SK-N-SH treated with all-trans-retinoic acid at 6 μM for 48 hours (cell line): ENCODE results near the gene KNCN.

Source experiments
- ATAC-seq: fragments of 200-7000 bp; cut with Tn5 transposase; 3 replicates; pipeline ENCODE4 v1.9.1; 2020; ENCODE audit warnings: mild to moderate bottlenecking, moderate library complexity
- ARNTL ChIP-seq: fragments of 450-650 bp; formaldehyde crosslinking; IDR thresholded peaks from 2 replicates; pipeline ENCODE4 v1.5.0; 2020; ENCODE audit warnings: low read depth, mild to moderate bottlenecking, moderate library complexity, borderline replicate concordance
- BACH2 ChIP-seq: fragments of 250-450 bp; sonication (Bioruptor Pico); IDR thresholded peaks from 2 replicates; pipeline ENCODE4 v1.9.0; 2021; ENCODE audit warnings: mild to moderate bottlenecking, borderline replicate concordance
- CSDC2 ChIP-seq: fragments of 250-450 bp; sonication (Bioruptor Pico); IDR thresholded peaks from 2 replicates; pipeline ENCODE4 v1.5.0; 2020; ENCODE audit warnings: mild to moderate bottlenecking, moderate library complexity
- ESRRG ChIP-seq: fragments of 250-450 bp; sonication (Bioruptor Pico); IDR thresholded peaks from 2 replicates; pipeline ENCODE4 v1.6.1; 2021; ENCODE audit warnings: mild to moderate bottlenecking
- GLIS3 ChIP-seq: fragments of 250-450 bp; sonication (Bioruptor Pico); IDR thresholded peaks from 2 replicates; pipeline ENCODE4 v1.5.0; 2020; ENCODE audit warnings: mild to moderate bottlenecking, moderate library complexity
- ISL1 ChIP-seq: fragments of 250-450 bp; sonication (Bioruptor Pico); IDR thresholded peaks from 2 replicates; pipeline ENCODE4 v2.1.2; 2022; ENCODE audit warnings: mild to moderate bottlenecking, moderate library complexity
- OSR1 ChIP-seq: fragments of 250-450 bp; sonication (Bioruptor Pico); IDR thresholded peaks from 2 replicates; pipeline ENCODE4 v1.8.0; 2022; ENCODE audit warnings: moderate library complexity, mild to moderate bottlenecking, inconsistent platforms
- PPARA ChIP-seq: fragments of 250-450 bp; sonication (Bioruptor Pico); IDR thresholded peaks from 2 replicates; pipeline ENCODE4 v1.5.0; 2020; ENCODE audit warnings: mild to moderate bottlenecking, borderline replicate concordance
- RARB ChIP-seq: fragments of 250-450 bp; sonication (Bioruptor Pico); IDR thresholded peaks from 2 replicates; pipeline ENCODE4 v1.8.0; 2021; ENCODE audit warnings: mild to moderate bottlenecking, moderate library complexity
- SNAI2 ChIP-seq: fragments of 250-450 bp; sonication (Bioruptor Pico); IDR thresholded peaks from 2 replicates; pipeline ENCODE4 v1.5.0; 2020; ENCODE audit warnings: mild to moderate bottlenecking, moderate library complexity
- TCF4 ChIP-seq: fragments of 250-450 bp; sonication (Bioruptor Pico); IDR thresholded peaks from 2 replicates; pipeline ENCODE4 v1.8.0; 2021; ENCODE audit warnings: mild to moderate bottlenecking, moderate library complexity, borderline replicate concordance
- TOX ChIP-seq: fragments of 250-450 bp; sonication (Bioruptor Pico); IDR thresholded peaks from 2 replicates; pipeline ENCODE4 v1.8.0; 2021; ENCODE audit warnings: mild to moderate bottlenecking, moderate library complexity, borderline replicate concordance
- ZC3H10 ChIP-seq: fragments of 250-450 bp; sonication (Bioruptor Pico); IDR thresholded peaks from 2 replicates; pipeline ENCODE4 v1.5.1; 2021; ENCODE audit warnings: mild to moderate bottlenecking, moderate library complexity
- ZFP3 ChIP-seq: fragments of 250-450 bp; sonication (Bioruptor Pico); IDR thresholded peaks from 2 replicates; pipeline ENCODE4 v1.5.0; 2020; ENCODE audit warnings: mild to moderate bottlenecking, moderate library complexity
- ZFP30 ChIP-seq: fragments of 450-650 bp; formaldehyde crosslinking; IDR thresholded peaks from 2 replicates; pipeline ENCODE4 v1.5.0; 2022; ENCODE audit warnings: mild to moderate bottlenecking, moderate library complexity
- ZNF565 ChIP-seq: fragments of 450-650 bp; formaldehyde crosslinking; conservative IDR thresholded peaks from 2 replicates; pipeline ENCODE4 v1.5.0; 2020; ENCODE audit warnings: low read depth, mild to moderate bottlenecking, moderate library complexity
- ZNF70 ChIP-seq: fragments of 450-650 bp; formaldehyde crosslinking; IDR thresholded peaks from 2 replicates; pipeline ENCODE4 v1.5.0; 2020; ENCODE audit warnings: mild to moderate bottlenecking, moderate library complexity
- ZNF8 ChIP-seq: fragments of 450-650 bp; formaldehyde crosslinking; IDR thresholded peaks from 2 replicates; pipeline ENCODE4 v1.5.0; 2020; ENCODE audit warnings: mild to moderate bottlenecking, moderate library complexity
- TF ChIP-seq, protein P1 (sequence below): fragments of 250-450 bp; sonication (Bioruptor Pico); IDR thresholded peaks from 2 replicates; pipeline ENCODE4 v1.5.1; 2021; ENCODE audit warnings: mild to moderate bottlenecking, moderate library complexity
- TF ChIP-seq, protein P2 (sequence below): fragments of 250-450 bp; sonication (Bioruptor Pico); IDR thresholded peaks from 2 replicates; pipeline ENCODE4 v1.5.0; 2020; ENCODE audit warnings: mild to moderate bottlenecking, moderate library complexity
- TF ChIP-seq, protein P3 (sequence below): fragments of 250-450 bp; sonication (Bioruptor Pico); IDR thresholded peaks from 2 replicates; pipeline ENCODE4 v1.5.1; 2020; ENCODE audit warnings: low read depth, mild to moderate bottlenecking, moderate library complexity
- TF ChIP-seq, protein P4 (sequence below): fragments of 250-450 bp; sonication (Bioruptor Pico); IDR thresholded peaks from 2 replicates; pipeline ENCODE4 v1.8.0; 2021; ENCODE audit warnings: low read depth, mild to moderate bottlenecking, moderate library complexity, borderline replicate concordance
- TF ChIP-seq, protein P5 (sequence below): fragments of 250-450 bp; sonication (Bioruptor Pico); IDR thresholded peaks from 2 replicates; pipeline ENCODE4 v1.8.0; 2020; ENCODE audit warnings: mild to moderate bottlenecking, moderate library complexity, borderline replicate concordance

KNCN gene

DNA sequence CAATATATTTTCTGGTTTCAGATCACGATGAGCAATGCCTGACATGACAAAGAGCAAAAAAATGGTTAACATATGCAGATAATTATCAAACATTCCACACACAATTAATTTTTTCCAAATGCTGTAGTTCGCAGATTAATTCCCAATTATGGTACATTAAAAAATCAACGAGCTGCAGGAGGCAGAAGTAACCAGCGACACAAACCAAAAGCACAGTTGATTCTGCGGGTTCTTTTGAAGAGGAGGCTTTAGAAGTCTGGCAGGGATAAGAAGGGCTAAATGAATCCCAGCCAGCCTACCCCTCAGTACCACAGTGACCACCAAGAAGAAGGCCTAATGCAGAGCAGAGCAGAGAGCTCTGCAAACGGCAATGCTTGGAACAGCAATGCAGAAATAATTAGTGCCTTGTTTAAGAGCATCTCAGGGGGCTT, 17.0 kb upstream of the KNCN start:
- ATAC-seq = no peak; the same call in 2 of the 3 replicates
- TF ChIP-seq, protein P1, sequence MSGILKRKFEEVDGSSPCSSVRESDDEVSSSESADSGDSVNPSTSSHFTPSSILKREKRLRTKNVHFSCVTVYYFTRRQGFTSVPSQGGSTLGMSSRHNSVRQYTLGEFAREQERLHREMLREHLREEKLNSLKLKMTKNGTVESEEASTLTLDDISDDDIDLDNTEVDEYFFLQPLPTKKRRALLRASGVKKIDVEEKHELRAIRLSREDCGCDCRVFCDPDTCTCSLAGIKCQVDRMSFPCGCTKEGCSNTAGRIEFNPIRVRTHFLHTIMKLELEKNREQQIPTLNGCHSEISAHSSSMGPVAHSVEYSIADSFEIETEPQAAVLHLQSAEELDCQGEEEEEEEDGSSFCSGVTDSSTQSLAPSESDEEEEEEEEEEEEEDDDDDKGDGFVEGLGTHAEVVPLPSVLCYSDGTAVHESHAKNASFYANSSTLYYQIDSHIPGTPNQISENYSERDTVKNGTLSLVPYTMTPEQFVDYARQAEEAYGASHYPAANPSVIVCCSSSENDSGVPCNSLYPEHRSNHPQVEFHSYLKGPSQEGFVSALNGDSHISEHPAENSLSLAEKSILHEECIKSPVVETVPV = no peak
- TF ChIP-seq OSR1 (CRISPR knock-in tag) = no peak
- no peak for TF ChIP-seq ZNF8 (CRISPR knock-in tag)
- 0 out of 2 replicates have a peak, but pooled peaks have one; percentile 17 for TF ChIP-seq TCF4 (CRISPR knock-in tag)
- TF ChIP-seq ZFP30 (CRISPR knock-in tag) = no peak
- TF ChIP-seq ZNF565 = no peak

DNA sequence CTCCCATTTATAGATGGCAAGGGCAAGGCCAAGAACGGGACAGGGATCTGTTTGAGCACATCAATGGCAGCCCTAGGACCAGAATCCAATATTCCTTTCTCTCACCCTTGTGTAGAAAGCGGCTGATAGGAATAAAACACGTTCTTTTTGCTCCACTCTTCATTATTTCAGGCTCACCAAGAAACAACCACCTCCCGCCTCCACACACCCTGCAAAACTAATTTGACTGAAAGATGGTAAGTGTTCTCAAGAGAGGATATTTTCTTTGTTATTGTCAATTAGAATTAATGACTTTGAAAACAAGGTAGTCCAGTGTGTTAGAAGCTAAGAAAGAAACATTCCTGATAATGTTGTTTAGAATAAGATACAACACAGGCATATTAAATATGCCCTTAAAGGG, 11.9 kb upstream of the KNCN start:
- TF ChIP-seq PPARA (no peak), ESRRG (CRISPR knock-in tag) (no peak), OSR1 (CRISPR knock-in tag) (no peak), ISL1 (CRISPR knock-in tag) (no peak), TOX (CRISPR knock-in tag) (no peak), TCF4 (CRISPR knock-in tag) (no peak), GLIS3 (no peak)
- ATAC-seq = no peak

DNA sequence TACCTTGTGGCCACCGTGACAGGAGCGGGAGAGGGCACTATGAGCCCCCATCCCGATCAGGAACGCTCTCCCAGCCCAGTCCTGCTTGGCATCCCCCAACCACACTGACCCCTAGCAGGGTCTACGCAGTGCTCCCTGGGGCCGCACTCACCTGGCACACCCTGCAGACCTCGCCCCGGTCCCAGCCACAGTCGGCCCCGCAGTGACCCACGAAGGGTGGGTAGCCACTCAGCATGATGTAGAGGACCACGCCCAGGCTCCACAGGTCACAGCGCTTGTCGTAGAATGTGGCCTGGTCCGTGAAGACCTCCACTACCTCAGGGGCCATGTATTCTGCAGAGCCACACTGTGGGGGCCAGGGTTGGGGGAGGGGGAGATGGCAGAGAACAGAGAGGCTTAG, 11.1 kb upstream of the KNCN start:
- TF ChIP-seq, protein P2, sequence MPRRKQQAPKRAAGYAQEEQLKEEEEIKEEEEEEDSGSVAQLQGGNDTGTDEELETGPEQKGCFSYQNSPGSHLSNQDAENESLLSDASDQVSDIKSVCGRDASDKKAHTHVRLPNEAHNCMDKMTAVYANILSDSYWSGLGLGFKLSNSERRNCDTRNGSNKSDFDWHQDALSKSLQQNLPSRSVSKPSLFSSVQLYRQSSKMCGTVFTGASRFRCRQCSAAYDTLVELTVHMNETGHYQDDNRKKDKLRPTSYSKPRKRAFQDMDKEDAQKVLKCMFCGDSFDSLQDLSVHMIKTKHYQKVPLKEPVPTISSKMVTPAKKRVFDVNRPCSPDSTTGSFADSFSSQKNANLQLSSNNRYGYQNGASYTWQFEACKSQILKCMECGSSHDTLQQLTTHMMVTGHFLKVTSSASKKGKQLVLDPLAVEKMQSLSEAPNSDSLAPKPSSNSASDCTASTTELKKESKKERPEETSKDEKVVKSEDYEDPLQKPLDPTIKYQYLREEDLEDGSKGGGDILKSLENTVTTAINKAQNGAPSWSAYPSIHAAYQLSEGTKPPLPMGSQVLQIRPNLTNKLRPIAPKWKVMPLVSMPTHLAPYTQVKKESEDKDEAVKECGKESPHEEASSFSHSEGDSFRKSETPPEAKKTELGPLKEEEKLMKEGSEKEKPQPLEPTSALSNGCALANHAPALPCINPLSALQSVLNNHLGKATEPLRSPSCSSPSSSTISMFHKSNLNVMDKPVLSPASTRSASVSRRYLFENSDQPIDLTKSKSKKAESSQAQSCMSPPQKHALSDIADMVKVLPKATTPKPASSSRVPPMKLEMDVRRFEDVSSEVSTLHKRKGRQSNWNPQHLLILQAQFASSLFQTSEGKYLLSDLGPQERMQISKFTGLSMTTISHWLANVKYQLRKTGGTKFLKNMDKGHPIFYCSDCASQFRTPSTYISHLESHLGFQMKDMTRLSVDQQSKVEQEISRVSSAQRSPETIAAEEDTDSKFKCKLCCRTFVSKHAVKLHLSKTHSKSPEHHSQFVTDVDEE (CRISPR knock-in tag) = no peak
- no peak for TF ChIP-seq RARB
- no peak for TF ChIP-seq ZNF565
- no peak for TF ChIP-seq ZC3H10
- no peak for TF ChIP-seq ZNF8 (CRISPR knock-in tag)
- TF ChIP-seq, protein P3, sequence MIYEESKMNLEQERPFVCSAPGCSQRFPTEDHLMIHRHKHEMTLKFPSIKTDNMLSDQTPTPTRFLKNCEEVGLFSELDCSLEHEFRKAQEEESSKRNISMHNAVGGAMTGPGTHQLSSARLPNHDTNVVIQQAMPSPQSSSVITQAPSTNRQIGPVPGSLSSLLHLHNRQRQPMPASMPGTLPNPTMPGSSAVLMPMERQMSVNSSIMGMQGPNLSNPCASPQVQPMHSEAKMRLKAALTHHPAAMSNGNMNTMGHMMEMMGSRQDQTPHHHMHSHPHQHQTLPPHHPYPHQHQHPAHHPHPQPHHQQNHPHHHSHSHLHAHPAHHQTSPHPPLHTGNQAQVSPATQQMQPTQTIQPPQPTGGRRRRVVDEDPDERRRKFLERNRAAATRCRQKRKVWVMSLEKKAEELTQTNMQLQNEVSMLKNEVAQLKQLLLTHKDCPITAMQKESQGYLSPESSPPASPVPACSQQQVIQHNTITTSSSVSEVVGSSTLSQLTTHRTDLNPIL (CRISPR knock-in tag) = no peak
- no peak for TF ChIP-seq SNAI2 (CRISPR knock-in tag)
- TF ChIP-seq PPARA = no peak
- ATAC-seq = no peak

DNA sequence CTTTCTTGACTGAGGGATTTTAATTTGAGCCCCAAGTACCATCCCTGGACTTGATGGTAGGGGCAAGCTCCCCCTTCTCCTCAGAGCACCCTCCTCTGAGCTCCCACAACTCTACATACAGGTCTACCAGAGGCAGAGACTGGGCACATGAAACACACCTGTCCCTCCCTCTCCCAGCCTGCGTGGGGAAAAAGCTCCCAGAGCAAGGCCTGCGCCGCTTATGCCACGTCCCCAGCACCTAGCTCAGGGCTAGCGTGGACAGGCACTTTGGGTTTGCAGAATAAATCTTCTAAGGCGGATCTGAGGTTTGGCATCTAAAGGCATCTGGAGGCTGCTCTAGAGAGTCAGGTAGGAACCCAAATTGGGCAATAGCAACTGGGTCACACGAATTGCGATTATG, 7.5 kb upstream of the KNCN start:
- TF ChIP-seq TCF4 (CRISPR knock-in tag) (no peak), PPARA (no peak)
- no peak for ATAC-seq

DNA sequence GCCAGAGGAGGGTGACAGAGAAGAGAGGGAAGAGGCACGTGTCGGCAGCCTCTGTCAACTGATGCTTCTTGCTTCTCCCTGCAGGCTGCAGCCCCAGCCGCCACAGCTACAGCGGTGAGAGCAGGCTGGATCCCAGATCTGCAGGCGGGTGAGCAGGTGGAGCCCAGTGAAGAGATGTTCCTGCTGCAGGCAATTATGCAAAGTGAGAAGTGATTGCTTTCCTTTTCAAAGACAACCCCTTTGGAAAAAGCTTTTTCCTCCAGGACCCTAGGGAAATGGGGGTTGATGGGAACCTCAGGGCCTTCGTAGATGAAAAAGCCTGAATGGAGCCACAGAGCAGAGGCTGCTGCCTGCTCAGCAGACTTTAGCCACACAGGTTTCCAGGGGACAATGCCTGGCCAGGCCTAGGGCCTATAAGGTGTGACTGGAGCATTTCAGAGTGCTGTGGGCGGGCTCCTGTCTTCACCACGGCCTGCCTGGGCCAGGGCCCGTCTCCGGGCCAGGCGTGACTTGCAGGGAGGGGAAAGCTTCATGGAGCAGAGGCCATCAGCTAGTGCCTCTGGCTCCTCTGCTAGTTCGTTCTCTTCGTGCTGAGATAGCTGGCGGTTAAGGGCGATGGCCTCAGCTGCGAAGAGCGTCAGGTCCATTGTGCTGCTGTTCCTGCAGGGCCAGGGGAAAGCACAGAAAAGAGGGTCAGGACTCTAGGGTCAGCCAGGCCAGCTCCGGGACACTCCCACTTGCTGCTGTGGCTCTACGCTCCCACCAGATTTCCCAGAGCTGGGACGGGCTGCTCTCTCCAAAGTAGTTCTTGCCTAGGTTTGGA, 6.9 kb upstream of the KNCN start:
- no peak for ATAC-seq
- TF ChIP-seq, protein P4, sequence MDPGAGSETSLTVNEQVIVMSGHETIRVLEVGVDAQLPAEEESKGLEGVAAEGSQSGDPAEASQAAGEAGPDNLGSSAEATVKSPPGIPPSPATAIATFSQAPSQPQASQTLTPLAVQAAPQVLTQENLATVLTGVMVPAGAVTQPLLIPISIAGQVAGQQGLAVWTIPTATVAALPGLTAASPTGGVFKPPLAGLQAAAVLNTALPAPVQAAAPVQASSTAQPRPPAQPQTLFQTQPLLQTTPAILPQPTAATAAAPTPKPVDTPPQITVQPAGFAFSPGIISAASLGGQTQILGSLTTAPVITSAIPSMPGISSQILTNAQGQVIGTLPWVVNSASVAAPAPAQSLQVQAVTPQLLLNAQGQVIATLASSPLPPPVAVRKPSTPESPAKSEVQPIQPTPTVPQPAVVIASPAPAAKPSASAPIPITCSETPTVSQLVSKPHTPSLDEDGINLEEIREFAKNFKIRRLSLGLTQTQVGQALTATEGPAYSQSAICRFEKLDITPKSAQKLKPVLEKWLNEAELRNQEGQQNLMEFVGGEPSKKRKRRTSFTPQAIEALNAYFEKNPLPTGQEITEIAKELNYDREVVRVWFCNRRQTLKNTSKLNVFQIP = no peak
- TF ChIP-seq, protein P5, sequence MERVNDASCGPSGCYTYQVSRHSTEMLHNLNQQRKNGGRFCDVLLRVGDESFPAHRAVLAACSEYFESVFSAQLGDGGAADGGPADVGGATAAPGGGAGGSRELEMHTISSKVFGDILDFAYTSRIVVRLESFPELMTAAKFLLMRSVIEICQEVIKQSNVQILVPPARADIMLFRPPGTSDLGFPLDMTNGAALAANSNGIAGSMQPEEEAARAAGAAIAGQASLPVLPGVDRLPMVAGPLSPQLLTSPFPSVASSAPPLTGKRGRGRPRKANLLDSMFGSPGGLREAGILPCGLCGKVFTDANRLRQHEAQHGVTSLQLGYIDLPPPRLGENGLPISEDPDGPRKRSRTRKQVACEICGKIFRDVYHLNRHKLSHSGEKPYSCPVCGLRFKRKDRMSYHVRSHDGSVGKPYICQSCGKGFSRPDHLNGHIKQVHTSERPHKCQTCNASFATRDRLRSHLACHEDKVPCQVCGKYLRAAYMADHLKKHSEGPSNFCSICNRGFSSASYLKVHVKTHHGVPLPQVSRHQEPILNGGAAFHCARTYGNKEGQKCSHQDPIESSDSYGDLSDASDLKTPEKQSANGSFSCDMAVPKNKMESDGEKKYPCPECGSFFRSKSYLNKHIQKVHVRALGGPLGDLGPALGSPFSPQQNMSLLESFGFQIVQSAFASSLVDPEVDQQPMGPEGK (CRISPR knock-in tag) = no peak
- no peak for TF ChIP-seq ARNTL (CRISPR knock-in tag)
- TF ChIP-seq ZNF70 (CRISPR knock-in tag) = no peak
- TF ChIP-seq ZNF8 (CRISPR knock-in tag) = no peak
- TF ChIP-seq TOX (CRISPR knock-in tag) = no peak
- no peak for TF ChIP-seq RARB
- no peak for TF ChIP-seq ZFP3 (CRISPR knock-in tag)
- no peak for TF ChIP-seq OSR1 (CRISPR knock-in tag)
- no peak for TF ChIP-seq ZFP30 (CRISPR knock-in tag)
- TF ChIP-seq, protein P1 = no peak
- no peak for TF ChIP-seq SNAI2 (CRISPR knock-in tag)
- TF ChIP-seq ZNF565 = no peak
- no peak for TF ChIP-seq GLIS3
- no peak for TF ChIP-seq ESRRG (CRISPR knock-in tag)
- no peak for TF ChIP-seq CSDC2 (CRISPR knock-in tag)
- TF ChIP-seq ISL1 (CRISPR knock-in tag) = no peak
- no peak for TF ChIP-seq TCF4 (CRISPR knock-in tag)
- TF ChIP-seq BACH2 = no peak
